Esophagus muscularis mucosa (tissue), 3 donors: ENCODE measurements around the gene DCN.

ENCODE experiments used
- CTCF ChIP-seq, 3 experiments: fragments of 200-600 bp in 2 of 3; fragments of 450-650 bp in 1 of 3; sonication (generic) in 2 of 3; IDR thresholded peaks; one replicate each; pipeline ENCODE4 v1.5.1; 2017 to 2019; ENCODE audit warnings: antibody characterized with exemption in 3 of 3, mild to moderate bottlenecking in 2 of 3, moderate library complexity in 1 of 3
- EP300 ChIP-seq: sonication (generic); formaldehyde crosslinking; IDR thresholded peaks from one replicate; pipeline ENCODE4 v1.6.1; 2017; ENCODE audit warnings: antibody characterized with exemption

GRCh38 chr12:91215940-91216454 lies 33.4 kb upstream of the DCN start:
- TF ChIP-seq CTCF (IDR thresholded peaks at IDR 0.05) (no peak), EP300 (no peak)
